Measurements from ENCODE around the gene PLXNA4. TPM values are rescaled to one million over a fixed set of nuclear protein-coding genes. Genes with fewer than 3 reads are reported as not detected.

Gene PLXNA4
- total and polyA plus RNA-seq, 2 donors from 2014 or later = 0.17 to 3.5 TPM

- FAIRE-seq = no peak
- Histone ChIP-seq H3K9me3 (ENCODE audit: control insufficient read depth in 2 of 3, insufficient read depth in 1 of 3, low read length in 3 of 3) (no peaks in the 10 kb centered on the region), H3K36me3 (ENCODE audit: control insufficient read depth in 2 of 3, insufficient read depth in 3 of 3, low read length in 3 of 3) (no peaks in the 10 kb centered on the region), H3K27me3 (ENCODE audit: control insufficient read depth, insufficient read depth, low read length) (no peaks in the 10 kb centered on the region), H3K27ac (ENCODE audit: low read depth in 2 of 2, low read length in 2 of 2) (no peak overlapping the region), H3K4me3 (ENCODE audit: low read length in 3 of 3) (no peak overlapping the region), H3K4me1 (ENCODE audit: control insufficient read depth in 2 of 3, insufficient read depth in 2 of 3, low read depth in 1 of 3, low read length in 3 of 3) (no peaks in the 10 kb centered on the region), H3K9ac (ENCODE audit: low read length in 3 of 3) (no peak overlapping the region)
- DNase-seq = no peak
- intact Hi-C loops (cut with DNase I) = no loop called here
- TF ChIP-seq CTCF (IDR thresholded peaks at IDR 0.05; ENCODE audit: borderline replicate concordance, extremely low read depth, insufficient read depth) = no peak
These were observed 350.8 kb downstream of the PLXNA4 start for GRCh38 chr7:132225216-132226030.

- no peak for FAIRE-seq
- intact Hi-C loops (cut with DNase I) = no loop called here
These were observed 354.9 kb downstream of the PLXNA4 start for GRCh38 chr7:132221356-132221755.

GRCh38 chr7:132220060-132220459 lies 356.2 kb downstream of the PLXNA4 start:
- Histone ChIP-seq H3K27me3 (ENCODE audit: control insufficient read depth, insufficient read depth, low read length) (no peaks in the 10 kb centered on the region), H3K9me3 (ENCODE audit: control insufficient read depth in 2 of 3, insufficient read depth in 1 of 3, low read length in 3 of 3) (no peaks in the 10 kb centered on the region), H3K4me3 (ENCODE audit: low read length in 3 of 3) (no peak overlapping the region), H3K36me3 (ENCODE audit: control insufficient read depth in 2 of 3, insufficient read depth in 3 of 3, low read length in 3 of 3) (no peaks in the 10 kb centered on the region), H3K4me1 (ENCODE audit: control insufficient read depth in 2 of 3, insufficient read depth in 2 of 3, low read depth in 1 of 3, low read length in 3 of 3) (no peaks in the 10 kb centered on the region), H3K27ac (ENCODE audit: low read depth in 2 of 2, low read length in 2 of 2) (no peak overlapping the region), H3K9ac (ENCODE audit: low read length in 3 of 3) (no peak overlapping the region)
- intact Hi-C loops (cut with DNase I) = no loop called here
- no peak for TF ChIP-seq CTCF (IDR thresholded peaks at IDR 0.05; ENCODE audit: borderline replicate concordance, extremely low read depth, insufficient read depth)
- no peak for DNase-seq
- FAIRE-seq = no peak

More at GRCh38 chr7:132221356-132221755, 354.9 kb downstream of the PLXNA4 start:
- Histone ChIP-seq H3K27ac (ENCODE audit: low read depth in 2 of 2, low read length in 2 of 2) (no peak overlapping the region), H3K36me3 (ENCODE audit: control insufficient read depth in 2 of 3, insufficient read depth in 3 of 3, low read length in 3 of 3) (no peaks in the 10 kb centered on the region), H3K27me3 (ENCODE audit: control insufficient read depth, insufficient read depth, low read length) (no peaks in the 10 kb centered on the region), H3K9ac (ENCODE audit: low read length in 3 of 3) (no peak overlapping the region), H3K4me1 (ENCODE audit: control insufficient read depth in 2 of 3, insufficient read depth in 2 of 3, low read depth in 1 of 3, low read length in 3 of 3) (no peaks in the 10 kb centered on the region), H3K9me3 (ENCODE audit: control insufficient read depth in 2 of 3, insufficient read depth in 1 of 3, low read length in 3 of 3) (no peaks in the 10 kb centered on the region), H3K4me3 (ENCODE audit: low read length in 3 of 3) (no peak overlapping the region)
- DNase-seq = no peak
- no peak for TF ChIP-seq CTCF (IDR thresholded peaks at IDR 0.05; ENCODE audit: borderline replicate concordance, extremely low read depth, insufficient read depth)
